Measurements from ENCODE around the gene DERA. TPM values are rescaled to one million over a fixed set of nuclear protein-coding genes. Genes with fewer than 3 reads are reported as not detected.

DERA gene
- total and polyA plus RNA-seq, 2 of the 13 experiments (the other 11 are each of a cell fraction or from before 2014, with no cell fraction given): 24.0 to 51.3 TPM

DNA sequence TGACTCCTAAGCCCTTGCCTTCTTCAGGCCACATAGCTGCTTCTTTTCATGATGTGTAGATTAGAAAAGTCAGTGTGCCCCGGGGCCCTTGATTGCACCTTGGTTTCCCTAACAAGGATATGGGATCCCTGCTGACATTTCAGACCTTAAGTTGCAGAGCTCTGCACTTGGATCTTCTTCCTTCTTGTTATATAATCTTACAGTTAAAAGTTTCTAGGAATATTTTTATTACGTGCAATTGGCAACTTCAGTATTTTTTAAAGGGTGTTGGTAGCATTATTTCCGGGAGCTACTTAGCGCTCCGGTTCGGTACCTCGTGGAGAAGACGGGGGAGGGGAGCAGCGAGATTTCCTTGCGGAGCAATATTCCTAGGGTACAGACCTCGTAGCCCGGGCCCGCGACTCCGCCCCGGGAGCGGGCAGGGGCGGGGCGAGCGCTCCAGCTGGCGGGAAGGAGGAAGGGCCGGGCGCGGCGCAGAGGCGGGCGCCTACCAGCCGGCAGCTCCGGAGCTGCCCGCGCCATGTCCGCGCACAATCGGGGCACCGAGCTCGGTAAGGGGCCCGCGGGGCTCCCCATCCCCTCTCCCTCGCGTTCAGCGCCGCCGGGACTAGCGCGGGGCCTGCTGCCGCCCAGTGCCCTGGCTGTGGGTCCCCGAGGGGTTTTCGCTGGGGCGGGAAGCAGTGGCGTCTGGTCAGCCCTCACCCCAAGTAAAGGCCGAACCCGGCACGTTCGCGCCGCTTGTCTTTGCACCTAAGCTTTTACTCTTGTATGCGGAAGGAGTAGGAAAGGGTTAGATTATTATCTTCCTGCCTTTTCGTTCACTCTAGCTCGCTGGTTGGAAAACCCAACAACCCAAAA is at the start of gene DERA (continued):
- no peak for TF ChIP-seq NFE2 (CRISPR knock-in tag; IDR thresholded peaks at IDR 0.05)
- TF ChIP-seq ZNF710 (CRISPR knock-in tag; IDR thresholded peaks at IDR 0.05; ENCODE audit: borderline replicate concordance): no peak
- TF ChIP-seq ZNF775 (CRISPR knock-in tag; IDR thresholded peaks at IDR 0.05; ENCODE audit: borderline replicate concordance): no peak
- no peak for TF ChIP-seq RELA (CRISPR knock-in tag; IDR thresholded peaks at IDR 0.05)
- TF ChIP-seq ZNF143 (CRISPR knock-in tag; IDR thresholded peaks at IDR 0.05): no peak
- TF ChIP-seq YEATS2 (CRISPR knock-in tag; IDR thresholded peaks at IDR 0.05; ENCODE audit: borderline replicate concordance): 0 out of 2 replicates have a peak, but pooled peaks have one; percentile 14
- no peak for TF ChIP-seq POLR2AphosphoS2 (IDR thresholded peaks at IDR 0.05; ENCODE audit: low read depth, low read length)
- TF ChIP-seq NFATC3 (CRISPR knock-in tag; IDR thresholded peaks at IDR 0.05): no peak
- no peak for TF ChIP-seq KLF11 (CRISPR knock-in tag; IDR thresholded peaks at IDR 0.05)
- no peak for TF ChIP-seq ZNF737 (CRISPR knock-in tag; IDR thresholded peaks at IDR 0.05; ENCODE audit: borderline replicate concordance)
- no peak for TF ChIP-seq ZNF263 (CRISPR knock-in tag; IDR thresholded peaks at IDR 0.05)
- no peak for TF ChIP-seq MEIS1 (CRISPR knock-in tag; IDR thresholded peaks at IDR 0.05; ENCODE audit: borderline replicate concordance)
- TF ChIP-seq ZFX (CRISPR knock-in tag; IDR thresholded peaks at IDR 0.05; ENCODE audit: low read depth): peak; percentile 80
- no peak for TF ChIP-seq EP300 (IDR thresholded peaks at IDR 0.05; ENCODE audit: low read depth in 2 of 2, low read length in 2 of 2)
- 0 out of 2 replicates have a peak, but pooled peaks have one; percentile 32 for TF ChIP-seq EP300 (CRISPR knock-in tag; IDR thresholded peaks at IDR 0.05; ENCODE audit: borderline replicate concordance)
- no peak for TF ChIP-seq ZNF740 (CRISPR knock-in tag; IDR thresholded peaks at IDR 0.05)
- TF ChIP-seq, protein P1, sequence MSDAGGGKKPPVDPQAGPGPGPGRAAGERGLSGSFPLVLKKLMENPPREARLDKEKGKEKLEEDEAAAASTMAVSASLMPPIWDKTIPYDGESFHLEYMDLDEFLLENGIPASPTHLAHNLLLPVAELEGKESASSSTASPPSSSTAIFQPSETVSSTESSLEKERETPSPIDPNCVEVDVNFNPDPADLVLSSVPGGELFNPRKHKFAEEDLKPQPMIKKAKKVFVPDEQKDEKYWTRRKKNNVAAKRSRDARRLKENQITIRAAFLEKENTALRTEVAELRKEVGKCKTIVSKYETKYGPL (CRISPR knock-in tag; IDR thresholded peaks at IDR 0.05): peak; percentile 61; the same call in 1 of the 2 replicates
- no peak for TF ChIP-seq ZNF713 (CRISPR knock-in tag; IDR thresholded peaks at IDR 0.05)
- TF ChIP-seq, protein P2, sequence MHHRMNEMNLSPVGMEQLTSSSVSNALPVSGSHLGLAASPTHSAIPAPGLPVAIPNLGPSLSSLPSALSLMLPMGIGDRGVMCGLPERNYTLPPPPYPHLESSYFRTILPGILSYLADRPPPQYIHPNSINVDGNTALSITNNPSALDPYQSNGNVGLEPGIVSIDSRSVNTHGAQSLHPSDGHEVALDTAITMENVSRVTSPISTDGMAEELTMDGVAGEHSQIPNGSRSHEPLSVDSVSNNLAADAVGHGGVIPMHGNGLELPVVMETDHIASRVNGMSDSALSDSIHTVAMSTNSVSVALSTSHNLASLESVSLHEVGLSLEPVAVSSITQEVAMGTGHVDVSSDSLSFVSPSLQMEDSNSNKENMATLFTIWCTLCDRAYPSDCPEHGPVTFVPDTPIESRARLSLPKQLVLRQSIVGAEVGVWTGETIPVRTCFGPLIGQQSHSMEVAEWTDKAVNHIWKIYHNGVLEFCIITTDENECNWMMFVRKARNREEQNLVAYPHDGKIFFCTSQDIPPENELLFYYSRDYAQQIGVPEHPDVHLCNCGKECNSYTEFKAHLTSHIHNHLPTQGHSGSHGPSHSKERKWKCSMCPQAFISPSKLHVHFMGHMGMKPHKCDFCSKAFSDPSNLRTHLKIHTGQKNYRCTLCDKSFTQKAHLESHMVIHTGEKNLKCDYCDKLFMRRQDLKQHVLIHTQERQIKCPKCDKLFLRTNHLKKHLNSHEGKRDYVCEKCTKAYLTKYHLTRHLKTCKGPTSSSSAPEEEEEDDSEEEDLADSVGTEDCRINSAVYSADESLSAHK (CRISPR knock-in tag; IDR thresholded peaks at IDR 0.05; ENCODE audit: borderline replicate concordance): no peak
- TF ChIP-seq, protein P3, sequence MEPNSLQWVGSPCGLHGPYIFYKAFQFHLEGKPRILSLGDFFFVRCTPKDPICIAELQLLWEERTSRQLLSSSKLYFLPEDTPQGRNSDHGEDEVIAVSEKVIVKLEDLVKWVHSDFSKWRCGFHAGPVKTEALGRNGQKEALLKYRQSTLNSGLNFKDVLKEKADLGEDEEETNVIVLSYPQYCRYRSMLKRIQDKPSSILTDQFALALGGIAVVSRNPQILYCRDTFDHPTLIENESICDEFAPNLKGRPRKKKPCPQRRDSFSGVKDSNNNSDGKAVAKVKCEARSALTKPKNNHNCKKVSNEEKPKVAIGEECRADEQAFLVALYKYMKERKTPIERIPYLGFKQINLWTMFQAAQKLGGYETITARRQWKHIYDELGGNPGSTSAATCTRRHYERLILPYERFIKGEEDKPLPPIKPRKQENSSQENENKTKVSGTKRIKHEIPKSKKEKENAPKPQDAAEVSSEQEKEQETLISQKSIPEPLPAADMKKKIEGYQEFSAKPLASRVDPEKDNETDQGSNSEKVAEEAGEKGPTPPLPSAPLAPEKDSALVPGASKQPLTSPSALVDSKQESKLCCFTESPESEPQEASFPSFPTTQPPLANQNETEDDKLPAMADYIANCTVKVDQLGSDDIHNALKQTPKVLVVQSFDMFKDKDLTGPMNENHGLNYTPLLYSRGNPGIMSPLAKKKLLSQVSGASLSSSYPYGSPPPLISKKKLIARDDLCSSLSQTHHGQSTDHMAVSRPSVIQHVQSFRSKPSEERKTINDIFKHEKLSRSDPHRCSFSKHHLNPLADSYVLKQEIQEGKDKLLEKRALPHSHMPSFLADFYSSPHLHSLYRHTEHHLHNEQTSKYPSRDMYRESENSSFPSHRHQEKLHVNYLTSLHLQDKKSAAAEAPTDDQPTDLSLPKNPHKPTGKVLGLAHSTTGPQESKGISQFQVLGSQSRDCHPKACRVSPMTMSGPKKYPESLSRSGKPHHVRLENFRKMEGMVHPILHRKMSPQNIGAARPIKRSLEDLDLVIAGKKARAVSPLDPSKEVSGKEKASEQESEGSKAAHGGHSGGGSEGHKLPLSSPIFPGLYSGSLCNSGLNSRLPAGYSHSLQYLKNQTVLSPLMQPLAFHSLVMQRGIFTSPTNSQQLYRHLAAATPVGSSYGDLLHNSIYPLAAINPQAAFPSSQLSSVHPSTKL (CRISPR knock-in tag; IDR thresholded peaks at IDR 0.05): peak; percentile 35; the same call in 1 of the 2 replicates

Data from HepG2 (cell line).